Mesodermal cell (in vitro differentiated cells): ENCODE data around the gene TMEM116.

ENCODE experiments used
- H3K27ac ChIP-seq: 2 replicates; pipeline ENCODE4 v1.7.0; 2013; ENCODE audit warnings: mild to moderate bottlenecking, low read depth, low read length, moderate library complexity; ENCODE audit not compliant: severe bottlenecking
- H3K36me3 ChIP-seq: 2 replicates; pipeline ENCODE4 v1.7.1; 2013; ENCODE audit warnings: mild to moderate bottlenecking, low read length, moderate library complexity; ENCODE audit not compliant: control insufficient read depth, insufficient read depth
- H3K4me1 ChIP-seq: one replicate; pipeline ENCODE4 v1.7.1; 2013; ENCODE audit warnings: mild to moderate bottlenecking, low read length; ENCODE audit not compliant: insufficient read depth, control insufficient read depth, poor library complexity, severe bottlenecking
- H3K4me3 ChIP-seq: 2 replicates; pipeline ENCODE4 v1.7.0; 2013; ENCODE audit warnings: low read length, control low read depth, mild to moderate bottlenecking; ENCODE audit not compliant: insufficient read depth, poor library complexity, severe bottlenecking; ENCODE audit errors: extremely low read depth
- H3K9me3 ChIP-seq: 2 replicates; pipeline ENCODE4 v1.7.1; 2013; ENCODE audit warnings: mild to moderate bottlenecking, low read length, moderate library complexity; ENCODE audit not compliant: control insufficient read depth
- WGBS, 2 experiments: methylation state at CpG; one replicate each; pipeline ENCODE4 v1.1.5; 2013; ENCODE audit warnings: missing lambda C conversion rate in 2 of 2; ENCODE audit not compliant: insufficient coverage in 2 of 2; 5-methylcytosine and 5-hydroxymethylcytosine counted together

Gene TMEM116

GRCh38 chr12:111943929-111944328 is 69.0 kb downstream of the TMEM116 start:
- no CpG with 5 or more reads among the region's 1 CpG for WGBS, 2 experiments

GRCh38 chr12:111942557-111942956 is 70.4 kb downstream of the TMEM116 start:
- Histone ChIP-seq H3K36me3 (no peaks in the 10 kb centered on the region), H3K4me1 (no peaks in the 10 kb centered on the region), H3K4me3 (no peak overlapping the region), H3K27ac (no peak overlapping the region), H3K9me3 (no peaks in the 10 kb centered on the region)
- 96 to 97% methylated on average over 3 to 4 of the region's 5 CpGs for whole genome bisulfite sequencing, 2 experiments

More at GRCh38 chr12:111943929-111944328, 69.0 kb downstream of the TMEM116 start:
- H3K4me1 ChIP-seq, result no peaks in the 10 kb centered on the region
- no peak overlapping the region for H3K4me3 ChIP-seq
- no peaks in the 10 kb centered on the region for H3K9me3 ChIP-seq
- H3K27ac ChIP-seq, result no peak overlapping the region
- no peaks in the 10 kb centered on the region for H3K36me3 ChIP-seq

GRCh38 chr12:111937429-111937828 is 75.5 kb downstream of the TMEM116 start:
- WGBS, 2 experiments, result 100% methylated on average over 1 of the region's 1 CpG
- no peak overlapping the region for H3K4me3 ChIP-seq
- no peaks in the 10 kb centered on the region for H3K36me3 ChIP-seq
- no peaks in the 10 kb centered on the region for H3K4me1 ChIP-seq
- no peak overlapping the region for H3K27ac ChIP-seq
- H3K9me3 ChIP-seq, result no peaks in the 10 kb centered on the region

- H3K4me1 ChIP-seq, result no peaks in the 10 kb centered on the region
- no peak overlapping the region for H3K4me3 ChIP-seq
- no peaks in the 10 kb centered on the region for H3K36me3 ChIP-seq
- no peak overlapping the region for H3K27ac ChIP-seq
- H3K9me3 ChIP-seq, result no peaks in the 10 kb centered on the region
These were observed 76.1 kb downstream of the TMEM116 start for GRCh38 chr12:111936869-111937268.

GRCh38 chr12:111932241-111932640 is 80.7 kb downstream of the TMEM116 start:
- no peak overlapping the region for H3K27ac ChIP-seq
- H3K9me3 ChIP-seq, result no peaks in the 10 kb centered on the region
- no peaks in the 10 kb centered on the region for H3K36me3 ChIP-seq
- 95 to 100% methylated on average over 2 to 3 of the region's 5 CpGs for WGBS, 2 experiments
- H3K4me1 ChIP-seq, result no peaks in the 10 kb centered on the region
- no peak overlapping the region for H3K4me3 ChIP-seq

GRCh38 chr12:111927346-111927745 is 85.6 kb downstream of the TMEM116 start:
- no peak overlapping the region for H3K27ac ChIP-seq
- no peaks in the 10 kb centered on the region for H3K36me3 ChIP-seq
- no peaks in the 10 kb centered on the region for H3K9me3 ChIP-seq
- no peak overlapping the region for H3K4me3 ChIP-seq
- H3K4me1 ChIP-seq, result no peaks in the 10 kb centered on the region
- WGBS, 2 experiments, result 95 to 100% methylated on average over 3 to 4 of the region's 5 CpGs

GRCh38 chr12:111926631-111927030 is 86.3 kb downstream of the TMEM116 start:
- no peaks in the 10 kb centered on the region for H3K4me1 ChIP-seq
- 86% methylated on average over 1 of the region's 2 CpGs; no CpG with 5 or more reads in 1 of the 2 experiments for WGBS, 2 experiments
- H3K4me3 ChIP-seq, result no peak overlapping the region
- H3K27ac ChIP-seq, result no peak overlapping the region
- H3K9me3 ChIP-seq, result no peaks in the 10 kb centered on the region
- no peaks in the 10 kb centered on the region for H3K36me3 ChIP-seq

GRCh38 chr12:111925171-111925570 is 87.8 kb downstream of the TMEM116 start:
- H3K27ac ChIP-seq, result no peak overlapping the region
- no peaks in the 10 kb centered on the region for H3K4me1 ChIP-seq
- H3K9me3 ChIP-seq, result no peaks in the 10 kb centered on the region
- H3K4me3 ChIP-seq, result no peak overlapping the region
- H3K36me3 ChIP-seq, result no peaks in the 10 kb centered on the region
- no CpG with 5 or more reads among the region's 3 CpGs for WGBS, 2 experiments

- Histone ChIP-seq H3K36me3 (peaks cover 26% of the 10 kb centered on the region), H3K27ac (no peak overlapping the region), H3K9me3 (peaks cover 12% of the 10 kb centered on the region), H3K4me1 (no peaks in the 10 kb centered on the region), H3K4me3 (no peak overlapping the region)
- 71% methylated on average over 1 of the region's 1 CpG; no CpG with 5 or more reads in 1 of the 2 experiments for WGBS, 2 experiments
These were observed 105.2 kb downstream of the TMEM116 start for GRCh38 chr12:111907740-111908139.

- H3K4me1 ChIP-seq, result no peaks in the 10 kb centered on the region
- no peak overlapping the region for H3K27ac ChIP-seq
- no peak overlapping the region for H3K4me3 ChIP-seq
- H3K9me3 ChIP-seq, result peaks cover 12% of the 10 kb centered on the region
- 90 to 100% methylated on average over 3 of the region's 3 CpGs for WGBS, 2 experiments
- peaks cover 38% of the 10 kb centered on the region for H3K36me3 ChIP-seq
These were observed 107.5 kb downstream of the TMEM116 start for GRCh38 chr12:111905502-111905901.

- Histone ChIP-seq H3K4me1 (no peaks in the 10 kb centered on the region), H3K9me3 (peaks cover 12% of the 10 kb centered on the region), H3K27ac (no peak overlapping the region), H3K4me3 (no peak overlapping the region), H3K36me3 (peaks cover 45% of the 10 kb centered on the region)
These were observed 108.5 kb downstream of the TMEM116 start for GRCh38 chr12:111904446-111904975.
